T-helper 1 cell treated with Interleukin-12 subunit alpha and Interleukin-12 subunit beta and Interleukin-4 antibody, amounts not matched to agents 30 μg/mL and 1 μg/mL, for 36 hours (primary cell): ENCODE data around the gene JAM3.
"Not testable (repeated sequence)": the region's sequence is repeated elsewhere in the genome, so short reads cannot be mapped to it uniquely, and the experiment has no call there.

Experiments used
- H3K27ac Mint-ChIP-seq: one replicate; pipeline ENCODE4 v1.8.0; 2021; ENCODE audit warnings: mild to moderate bottlenecking, mixed read lengths
- H3K27me3 Mint-ChIP-seq: one replicate; pipeline ENCODE4 v1.8.0; 2021; ENCODE audit warnings: low read depth, mixed read lengths
- H3K36me3 Mint-ChIP-seq: one replicate; pipeline ENCODE4 v1.8.0; 2021; ENCODE audit warnings: low read depth, mixed read lengths
- H3K4me1 Mint-ChIP-seq: one replicate; pipeline ENCODE4 v1.8.0; 2021; ENCODE audit warnings: low read depth, mixed read lengths
- H3K4me3 Mint-ChIP-seq: one replicate; pipeline ENCODE4 v1.8.0; 2021; ENCODE audit warnings: mild to moderate bottlenecking, moderate library complexity, mixed read lengths
- H3K9me3 Mint-ChIP-seq: one replicate; pipeline ENCODE4 v1.8.0; 2021; ENCODE audit warnings: mixed read lengths

The JAM3 gene

DNA sequence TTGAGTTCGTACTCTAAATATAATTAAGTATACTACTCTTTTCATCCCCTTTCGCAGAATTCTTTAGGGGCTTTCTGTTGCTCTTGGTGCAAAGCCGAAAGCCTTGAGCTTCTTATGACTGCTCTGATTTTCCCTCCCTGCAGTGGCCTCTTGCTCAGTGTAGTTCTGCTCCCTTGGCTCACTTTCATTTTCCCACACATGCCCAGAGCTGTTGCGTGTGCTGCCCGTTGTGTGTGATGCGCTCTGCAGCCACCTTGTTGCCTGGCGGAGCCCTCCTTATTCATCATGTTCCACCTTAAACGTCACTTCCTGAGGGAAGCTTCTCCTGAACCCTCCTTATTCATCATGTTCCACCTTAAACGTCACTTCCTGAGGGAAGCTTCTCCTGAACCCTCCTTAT, 23.1 kb downstream of the JAM3 start:
- not testable (repeated sequence) for H3K4me3 Mint-ChIP-seq, H3K9me3 Mint-ChIP-seq, H3K27me3 Mint-ChIP-seq, H3K36me3 Mint-ChIP-seq, H3K4me1 Mint-ChIP-seq, H3K27ac Mint-ChIP-seq

DNA sequence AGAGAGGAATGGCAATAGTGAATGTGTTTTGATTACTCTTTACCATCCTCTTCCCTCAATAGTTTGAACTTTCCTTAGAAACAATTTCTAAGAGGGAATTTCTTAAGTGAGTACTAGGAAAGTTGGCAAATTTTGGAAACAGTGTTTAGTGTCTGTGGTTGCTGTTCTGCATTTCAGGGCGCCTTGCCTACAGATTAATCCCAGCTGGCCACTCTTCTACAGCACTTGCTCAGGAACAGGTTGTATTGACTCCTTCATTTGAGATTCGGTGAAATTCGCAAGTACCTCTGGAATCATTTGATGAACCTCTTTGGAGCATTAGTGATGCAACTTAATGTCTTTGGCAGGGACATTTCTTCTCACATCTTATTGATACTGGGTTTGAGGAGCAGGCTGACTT, 28.3 kb downstream of the JAM3 start:
- H3K27ac Mint-ChIP-seq: no peak overlapping the region
- peaks cover 2% of the 10 kb centered on the region for H3K4me1 Mint-ChIP-seq
- H3K36me3 Mint-ChIP-seq: no peaks in the 10 kb centered on the region
- no peaks in the 10 kb centered on the region for H3K9me3 Mint-ChIP-seq
- H3K4me3 Mint-ChIP-seq: no peak overlapping the region
- no peaks in the 10 kb centered on the region for H3K27me3 Mint-ChIP-seq

DNA sequence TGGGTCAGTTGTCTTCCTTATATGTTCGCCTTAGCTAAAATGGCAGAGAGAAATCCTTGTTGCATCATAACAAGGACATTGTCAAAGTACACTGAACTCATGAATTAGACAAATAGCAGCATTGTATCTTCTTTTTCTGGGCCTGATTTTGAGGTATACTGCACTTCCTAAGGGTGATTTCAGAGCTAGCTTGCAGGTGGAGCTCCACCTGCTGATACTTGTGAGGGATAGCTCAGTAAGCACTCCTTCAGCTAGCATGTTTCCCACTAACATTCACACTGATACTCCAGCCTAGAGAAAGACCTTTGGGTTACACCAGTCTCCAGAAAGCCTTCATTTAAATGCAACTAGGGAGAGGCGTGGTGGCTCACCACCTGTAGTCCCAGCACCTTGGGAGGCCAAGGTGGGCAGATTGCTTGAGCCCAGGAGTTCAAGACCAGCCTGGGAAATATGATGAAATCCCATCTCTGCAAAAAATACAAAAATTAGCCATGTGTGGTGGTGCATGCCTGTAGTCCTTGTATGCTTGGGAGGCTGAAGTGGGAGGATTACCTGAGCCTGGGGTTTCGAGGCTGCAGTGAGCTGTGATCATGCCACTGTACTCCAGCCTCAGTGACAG, 29.8 kb downstream of the JAM3 start:
- H3K4me3 Mint-ChIP-seq: no peak overlapping the region
- no peaks in the 10 kb centered on the region for H3K9me3 Mint-ChIP-seq
- peaks cover 2% of the 10 kb centered on the region for H3K4me1 Mint-ChIP-seq
- no peak overlapping the region for H3K27ac Mint-ChIP-seq
- no peaks in the 10 kb centered on the region for H3K27me3 Mint-ChIP-seq
- no peaks in the 10 kb centered on the region for H3K36me3 Mint-ChIP-seq

DNA sequence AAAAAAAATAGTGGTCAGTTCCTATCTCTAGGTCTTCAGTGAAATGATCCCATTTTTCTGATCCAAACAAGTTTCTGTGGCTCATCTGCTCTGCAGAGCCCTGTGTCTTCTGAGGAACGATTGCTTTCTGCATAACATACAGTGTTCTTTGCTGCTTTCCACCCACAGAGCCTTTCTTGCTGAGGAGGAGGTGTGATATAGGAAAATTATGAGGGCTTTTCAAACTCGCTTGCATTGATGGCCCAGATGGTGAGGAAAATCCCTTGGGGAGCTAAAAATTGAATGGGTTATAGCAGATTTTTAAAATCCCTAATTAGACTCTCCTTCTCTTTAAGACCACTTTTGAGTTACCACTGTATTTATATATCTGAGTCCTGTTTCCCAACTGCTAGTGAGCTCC, 31.3 kb downstream of the JAM3 start:
- H3K4me3 Mint-ChIP-seq: no peak overlapping the region
- H3K9me3 Mint-ChIP-seq: no peaks in the 10 kb centered on the region

DNA sequence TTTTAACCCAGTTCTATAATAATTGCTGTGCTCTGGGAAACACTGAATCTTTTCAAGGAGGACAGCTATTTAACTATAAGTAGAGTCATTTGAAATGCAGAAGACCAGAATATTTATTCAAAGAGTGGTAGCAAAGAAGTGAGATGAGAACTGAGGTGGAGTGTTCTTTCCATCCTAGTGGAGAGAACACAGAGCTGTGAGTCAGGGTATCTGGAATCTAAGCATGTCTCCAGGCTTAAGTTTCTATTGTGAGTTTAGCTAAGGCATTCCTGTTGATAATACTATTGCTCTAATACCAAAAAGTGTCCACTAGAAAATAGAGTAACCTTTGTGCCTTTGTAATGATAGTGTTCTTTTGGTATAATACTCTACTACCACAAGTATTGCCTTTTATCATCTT, 32.4 kb downstream of the JAM3 start:
- H3K27ac Mint-ChIP-seq: no peak overlapping the region
- peaks cover 7% of the 10 kb centered on the region for H3K27me3 Mint-ChIP-seq
- no peaks in the 10 kb centered on the region for H3K36me3 Mint-ChIP-seq
- peaks cover 2% of the 10 kb centered on the region for H3K4me1 Mint-ChIP-seq
- H3K9me3 Mint-ChIP-seq: peaks cover under 1% of the 10 kb centered on the region
- no peak overlapping the region for H3K4me3 Mint-ChIP-seq

More for the DNA sequence above, 31.3 kb downstream of the JAM3 start:
- H3K36me3 Mint-ChIP-seq: no peaks in the 10 kb centered on the region
- H3K27ac Mint-ChIP-seq: no peak overlapping the region
- H3K4me1 Mint-ChIP-seq: peaks cover 2% of the 10 kb centered on the region
- H3K27me3 Mint-ChIP-seq: peaks cover 7% of the 10 kb centered on the region

DNA sequence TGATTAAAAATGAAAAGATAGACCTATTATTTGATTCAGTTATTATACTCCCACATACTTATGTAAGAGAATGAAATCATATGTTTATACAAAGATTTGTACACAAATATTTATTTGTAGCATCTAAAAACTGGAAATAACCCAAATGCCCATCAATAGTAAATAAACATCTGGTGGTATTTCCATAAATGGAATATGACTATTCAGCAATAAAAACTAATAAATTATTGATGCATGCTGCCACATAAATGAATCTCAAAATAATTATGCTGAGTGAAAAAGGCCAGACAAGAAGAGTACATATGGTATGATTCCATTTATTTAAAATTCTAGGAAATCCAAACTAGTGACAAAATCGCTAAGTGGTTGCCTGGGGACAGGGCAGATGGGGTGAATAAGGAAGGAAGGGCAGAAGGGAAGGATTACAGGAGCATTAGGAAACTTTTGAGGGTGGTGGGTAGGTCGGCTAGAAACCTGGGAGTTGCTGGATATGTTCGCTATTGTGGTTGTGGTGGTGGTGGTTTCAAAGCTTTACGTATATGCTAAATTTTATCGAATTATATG, 41.5 kb downstream of the JAM3 start:
- Mint-ChIP-seq H3K27me3 (peaks cover 2% of the 10 kb centered on the region), H3K9me3 (peaks cover 15% of the 10 kb centered on the region), H3K4me1 (no peaks in the 10 kb centered on the region), H3K36me3 (no peaks in the 10 kb centered on the region), H3K27ac (no peak overlapping the region), H3K4me3 (no peak overlapping the region)

DNA sequence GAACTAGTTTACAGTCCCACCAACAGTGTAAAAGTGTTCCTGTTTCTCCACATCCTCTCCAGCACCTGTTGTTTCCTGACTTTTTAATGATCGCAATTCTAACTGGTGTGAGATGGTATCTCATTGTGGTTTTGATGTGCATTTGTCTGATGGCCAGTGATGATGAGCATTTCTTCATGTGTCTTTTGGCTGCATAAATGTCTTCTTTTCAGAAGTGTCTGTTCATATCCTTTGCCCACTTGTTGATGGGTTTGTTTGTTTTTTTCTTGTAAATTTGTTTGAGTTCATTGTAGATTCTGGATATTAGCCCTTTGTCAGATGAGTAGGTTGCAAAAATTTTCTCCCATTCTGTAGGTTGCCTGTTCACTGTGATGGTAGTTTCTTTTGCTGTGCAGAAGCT, 44.9 kb downstream of the JAM3 start:
- not testable (repeated sequence) for H3K4me1 Mint-ChIP-seq, H3K27me3 Mint-ChIP-seq, H3K4me3 Mint-ChIP-seq, H3K9me3 Mint-ChIP-seq, H3K27ac Mint-ChIP-seq, H3K36me3 Mint-ChIP-seq

DNA sequence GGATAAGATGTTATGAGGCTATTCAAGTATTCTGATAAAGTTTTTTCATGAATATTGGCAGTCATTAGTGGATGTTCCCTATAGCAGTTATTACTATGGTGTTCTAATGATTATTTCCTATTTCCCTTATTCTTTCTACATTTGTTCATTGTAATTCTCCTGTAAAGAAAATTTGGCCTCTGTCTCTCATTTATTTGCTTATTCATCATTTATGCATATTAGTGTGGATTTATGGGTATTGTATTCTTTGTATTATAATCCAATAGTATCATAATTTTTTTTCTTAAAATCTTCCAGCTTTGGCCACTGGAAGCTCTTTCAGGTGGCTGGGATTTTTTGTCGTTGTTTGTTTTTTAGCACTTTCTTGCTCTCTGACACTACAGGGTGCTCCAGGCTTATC, 47.3 kb downstream of the JAM3 start:
- H3K4me1 Mint-ChIP-seq: peaks cover 8% of the 10 kb centered on the region
- no peak overlapping the region for H3K27ac Mint-ChIP-seq
- no peak overlapping the region for H3K4me3 Mint-ChIP-seq
- no peaks in the 10 kb centered on the region for H3K36me3 Mint-ChIP-seq
- peaks cover 11% of the 10 kb centered on the region for H3K27me3 Mint-ChIP-seq
- H3K9me3 Mint-ChIP-seq: no peaks in the 10 kb centered on the region

DNA sequence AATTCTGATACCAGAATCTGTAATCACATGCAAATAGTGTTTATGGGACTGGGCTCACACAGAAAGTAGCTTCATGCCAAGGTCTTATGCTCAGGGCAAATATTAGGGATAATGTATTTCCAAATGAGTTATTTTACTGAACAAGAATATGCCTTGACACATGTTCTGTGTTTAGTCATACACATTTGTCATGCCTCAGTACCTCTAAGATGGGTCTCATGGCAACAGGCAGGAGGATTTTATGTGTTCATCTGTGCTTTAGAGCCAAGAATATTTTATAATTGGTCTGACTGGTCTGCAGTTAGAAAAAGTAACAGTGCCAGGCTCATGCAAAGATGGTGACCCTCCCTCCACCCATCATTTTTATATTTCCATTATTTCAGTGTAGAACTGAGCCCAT, 49.1 kb downstream of the JAM3 start:
- Mint-ChIP-seq H3K36me3 (no peaks in the 10 kb centered on the region), H3K27me3 (peaks cover 16% of the 10 kb centered on the region), H3K4me3 (no peak overlapping the region), H3K4me1 (peaks cover 8% of the 10 kb centered on the region), H3K27ac (no peak overlapping the region), H3K9me3 (no peaks in the 10 kb centered on the region)

DNA sequence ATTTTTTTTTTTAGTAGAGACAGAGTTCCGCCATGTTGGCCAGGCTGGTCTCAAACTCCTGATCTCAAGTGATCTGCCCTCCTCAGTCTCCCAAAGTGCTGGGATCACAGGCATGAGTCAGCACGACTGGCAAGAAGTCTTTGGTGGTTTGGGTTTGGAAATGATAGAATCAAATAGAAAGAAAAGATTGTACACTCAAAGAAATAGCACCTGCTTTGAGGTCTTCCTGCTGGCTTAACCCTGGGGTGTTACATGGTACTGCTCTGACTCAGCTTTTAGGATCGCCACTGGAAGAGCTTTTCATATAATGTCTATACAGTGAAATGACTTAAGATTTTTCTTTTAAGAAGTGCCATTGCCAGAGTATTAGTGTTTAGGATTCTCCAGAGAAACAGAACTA, 50.2 kb downstream of the JAM3 start:
- Mint-ChIP-seq H3K9me3 (no peaks in the 10 kb centered on the region), H3K27me3 (peaks cover 27% of the 10 kb centered on the region), H3K27ac (no peak overlapping the region), H3K4me3 (no peak overlapping the region), H3K4me1 (peaks cover 8% of the 10 kb centered on the region), H3K36me3 (no peaks in the 10 kb centered on the region)

DNA sequence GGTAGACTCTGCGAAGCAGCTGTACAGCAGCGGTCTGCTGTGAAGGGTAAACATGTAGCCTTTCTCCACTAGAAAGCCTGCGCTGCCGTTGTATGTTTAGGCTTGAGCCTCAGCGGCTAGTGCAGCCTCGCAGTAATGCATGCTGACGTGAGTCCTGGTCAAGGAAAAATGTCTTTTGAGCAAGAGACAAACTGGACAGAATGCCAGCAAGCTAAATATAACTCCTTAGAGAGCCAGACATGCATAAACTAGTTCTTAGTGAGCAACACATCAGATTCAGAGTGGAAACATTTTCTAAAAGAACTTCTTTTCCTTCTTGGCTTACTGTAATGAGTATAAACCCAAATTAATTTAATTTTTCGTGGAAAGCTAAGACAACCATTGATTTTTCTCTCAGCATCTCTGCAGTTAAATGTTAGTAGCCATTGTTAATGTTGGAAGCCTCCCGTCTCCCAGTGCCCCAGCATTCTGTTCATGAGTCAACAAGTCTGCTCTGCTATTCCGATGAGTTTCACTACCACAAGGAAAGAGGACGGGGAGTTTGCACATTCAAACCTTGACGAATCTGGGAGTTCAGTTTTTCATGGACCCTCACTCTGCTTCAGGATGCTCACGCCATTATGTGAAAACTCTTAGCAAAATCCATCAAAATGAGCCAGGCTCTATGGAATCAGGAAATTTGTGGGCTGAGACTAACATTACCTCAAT, 51.4 kb downstream of the JAM3 start:
- no peak overlapping the region for H3K4me3 Mint-ChIP-seq
- H3K27ac Mint-ChIP-seq: no peak overlapping the region
- peaks cover 10% of the 10 kb centered on the region for H3K4me1 Mint-ChIP-seq
- peaks cover 36% of the 10 kb centered on the region for H3K27me3 Mint-ChIP-seq
- H3K36me3 Mint-ChIP-seq: peaks cover 2% of the 10 kb centered on the region
- no peaks in the 10 kb centered on the region for H3K9me3 Mint-ChIP-seq

DNA sequence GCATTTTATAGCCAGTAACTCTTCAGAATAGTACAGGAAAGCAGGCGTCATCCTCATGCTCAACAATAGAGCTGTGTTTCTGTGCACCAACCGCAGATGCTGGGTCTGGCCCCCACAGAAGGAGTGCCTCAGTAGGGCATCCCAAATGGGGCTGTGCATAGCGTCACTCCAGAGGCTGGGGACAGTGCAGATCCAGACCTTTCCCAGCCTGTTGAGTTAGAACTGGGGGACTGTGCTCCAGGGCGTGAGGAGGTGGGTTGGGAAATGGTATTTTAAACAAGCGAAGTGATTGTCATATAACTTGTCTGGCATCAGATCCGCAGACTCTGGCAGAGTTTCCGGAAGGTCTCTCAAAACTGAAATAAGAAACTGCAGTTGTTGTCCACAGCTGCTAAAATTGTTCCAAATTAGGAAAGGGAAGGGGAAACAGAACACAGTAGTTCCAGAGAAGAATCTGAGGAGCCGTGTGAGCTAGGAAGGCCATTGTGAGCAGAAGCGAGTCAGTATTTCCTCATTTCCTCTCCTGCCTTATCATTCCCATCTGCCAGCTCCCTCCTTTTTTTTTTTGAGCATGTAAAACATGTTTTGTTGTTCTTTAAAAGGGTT, 52.2 kb downstream of the JAM3 start:
- Mint-ChIP-seq H3K27me3 (peaks cover 41% of the 10 kb centered on the region), H3K9me3 (no peaks in the 10 kb centered on the region), H3K4me3 (no peak overlapping the region)

DNA sequence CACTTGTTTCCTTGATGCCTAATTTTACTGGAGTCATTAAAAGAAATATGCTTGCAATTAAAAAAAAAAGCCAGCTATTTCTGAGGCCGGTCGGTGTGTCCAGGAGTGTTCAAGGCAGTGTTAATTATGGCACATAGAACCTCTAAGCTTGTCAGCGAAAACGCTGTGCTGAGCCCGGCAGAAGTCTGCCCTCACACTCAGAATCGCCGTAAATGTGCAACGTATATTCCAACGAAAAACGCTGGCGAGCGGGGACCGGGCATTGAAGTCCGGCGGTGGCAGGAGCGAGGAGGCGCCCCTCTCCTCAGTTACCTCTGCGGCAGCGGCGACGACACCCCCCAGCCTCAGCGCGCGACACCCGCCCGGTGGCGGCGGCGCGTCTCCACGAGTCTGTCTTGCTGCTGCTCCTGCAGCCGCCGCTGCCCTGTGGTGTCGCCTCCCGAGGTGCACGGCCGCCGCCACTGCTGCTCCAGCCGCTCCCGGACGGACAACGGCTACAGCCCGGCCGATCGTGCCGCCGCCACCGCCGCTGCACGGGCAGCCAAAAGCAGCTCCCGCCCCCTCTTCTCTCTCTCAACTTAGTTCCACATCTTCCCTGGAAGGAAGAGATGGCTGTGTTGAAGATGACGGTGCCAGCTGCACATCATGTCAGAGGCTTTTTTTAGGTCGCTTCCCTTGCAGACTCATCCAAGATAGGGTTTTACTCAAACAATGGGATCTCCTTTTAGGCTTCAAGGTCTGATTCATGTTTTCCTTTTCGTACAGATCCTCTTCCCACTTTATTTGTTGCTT, 56.0 kb downstream of the JAM3 start:
- no peak overlapping the region for H3K4me3 Mint-ChIP-seq
- H3K27ac Mint-ChIP-seq: no peak overlapping the region
- H3K4me1 Mint-ChIP-seq: peaks cover 11% of the 10 kb centered on the region
- H3K36me3 Mint-ChIP-seq: peaks cover 2% of the 10 kb centered on the region
- H3K27me3 Mint-ChIP-seq: peaks cover 42% of the 10 kb centered on the region
- no peaks in the 10 kb centered on the region for H3K9me3 Mint-ChIP-seq

More for the DNA sequence above, 52.2 kb downstream of the JAM3 start:
- H3K27ac Mint-ChIP-seq: no peak overlapping the region
- peaks cover 17% of the 10 kb centered on the region for H3K4me1 Mint-ChIP-seq
- H3K36me3 Mint-ChIP-seq: peaks cover 2% of the 10 kb centered on the region

DNA sequence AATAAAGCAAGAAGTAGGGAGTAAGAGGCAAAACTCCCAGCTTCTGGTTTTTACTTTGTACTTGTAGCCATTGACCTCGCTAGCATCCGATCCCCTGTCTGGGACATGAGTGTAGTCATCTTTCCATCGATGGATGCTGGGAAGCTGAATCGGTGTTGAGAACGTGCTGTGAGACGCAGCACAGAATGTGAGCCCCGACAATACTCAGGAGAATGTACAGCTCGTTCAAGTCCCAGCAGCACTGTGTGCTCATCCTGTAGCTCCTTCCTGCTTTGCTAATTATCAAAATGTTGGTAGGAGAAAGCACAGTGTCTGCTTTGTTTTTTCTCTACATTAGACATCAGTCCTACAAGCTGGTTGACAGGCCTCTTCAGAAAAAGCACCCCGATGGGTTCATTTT, 56.6 kb downstream of the JAM3 start:
- H3K4me1 Mint-ChIP-seq: peaks cover 11% of the 10 kb centered on the region
- no peak overlapping the region for H3K4me3 Mint-ChIP-seq
- H3K36me3 Mint-ChIP-seq: peaks cover 2% of the 10 kb centered on the region
- no peak overlapping the region for H3K27ac Mint-ChIP-seq
- peaks cover 42% of the 10 kb centered on the region for H3K27me3 Mint-ChIP-seq
- H3K9me3 Mint-ChIP-seq: no peaks in the 10 kb centered on the region
